Measurements from ENCODE around the gene SYT1. TPM values are rescaled to one million over a fixed set of nuclear protein-coding genes. Genes with fewer than 3 reads are reported as not detected.

Gene SYT1
- total RNA-seq, 6 donors from 2014 or later: 0.52 to 0.67 (median 0.59) TPM; not detected in 3

- DNase-seq (no peak), ATAC-seq (ENCODE audit: low FRiP score in 2 of 2) (no peak)
- 86 to 89% methylated on average over 1 of the region's 1 CpG for WGBS, 2 donors
- H3K27ac ChIP-seq: no peak overlapping the region
- H3K4me3 ChIP-seq: no peak overlapping the region
- TF ChIP-seq POLR2AphosphoS5 (IDR thresholded peaks at IDR 0.05) (no peak), CTCF (IDR thresholded peaks at IDR 0.05) (no peak), EP300 (IDR thresholded peaks at IDR 0.05) (no peak), POLR2A (IDR thresholded peaks at IDR 0.05) (no peak)
- H3K36me3 ChIP-seq: no peaks in the 10 kb centered on the region
- H3K27me3 ChIP-seq: no peaks in the 10 kb centered on the region
- H3K9me3 ChIP-seq: no peaks in the 10 kb centered on the region
- H3K4me1 ChIP-seq: peaks cover 0 to 10% (median 0%) of the 10 kb centered on the region in 4 donors
Observed at GRCh38 chr12:79421236-79421740, 556.7 kb downstream of the SYT1 start.

GRCh38 chr12:79422060-79422812 lies 557.7 kb downstream of the SYT1 start:
- Histone ChIP-seq H3K27me3 (no peaks in the 10 kb centered on the region), H3K4me3 (no peak overlapping the region), H3K9me3 (no peaks in the 10 kb centered on the region), H3K27ac (no peak overlapping the region), H3K4me1 (peaks cover 0 to 10% (median 0%) of the 10 kb centered on the region in 4 donors), H3K36me3 (no peaks in the 10 kb centered on the region)
- no peak for TF ChIP-seq POLR2A (IDR thresholded peaks at IDR 0.05)
- no peak for TF ChIP-seq POLR2AphosphoS5 (IDR thresholded peaks at IDR 0.05)
- no peak for TF ChIP-seq EP300 (IDR thresholded peaks at IDR 0.05)
- TF ChIP-seq CTCF (IDR thresholded peaks at IDR 0.05): no peak
- 74 to 83% methylated on average over 3 of the region's 3 CpGs for WGBS, 2 donors
- DNase-seq: no peak
- no peak for ATAC-seq (ENCODE audit: low FRiP score in 2 of 2)

- H3K36me3 ChIP-seq: no peaks in the 10 kb centered on the region
- ATAC-seq (ENCODE audit: low FRiP score in 2 of 2) (no peak), DNase-seq (no peak)
- H3K4me3 ChIP-seq: no peak overlapping the region
- 87 to 88% methylated on average over 3 of the region's 3 CpGs for WGBS, 2 donors
- H3K4me1 ChIP-seq: peaks cover 0 to 10% (median 0%) of the 10 kb centered on the region in 4 donors
- TF ChIP-seq POLR2A (IDR thresholded peaks at IDR 0.05): no peak
- TF ChIP-seq POLR2AphosphoS5 (IDR thresholded peaks at IDR 0.05): no peak
- TF ChIP-seq EP300 (IDR thresholded peaks at IDR 0.05): no peak
- H3K27ac ChIP-seq: no peak overlapping the region
- no peaks in the 10 kb centered on the region for H3K27me3 ChIP-seq
- no peaks in the 10 kb centered on the region for H3K9me3 ChIP-seq
Observed at GRCh38 chr12:79423560-79423959, 559.0 kb downstream of the SYT1 start.

- DNase-seq (no peak), ATAC-seq (ENCODE audit: low FRiP score in 2 of 2) (peak; percentile 43 to 72)
Observed at GRCh38 chr12:79424109-79424721, 559.6 kb downstream of the SYT1 start.

More at GRCh38 chr12:79424109-79424721, 559.6 kb downstream of the SYT1 start:
- TF ChIP-seq CTCF (IDR thresholded peaks at IDR 0.05) (no peak), POLR2AphosphoS5 (IDR thresholded peaks at IDR 0.05) (no peak), EP300 (IDR thresholded peaks at IDR 0.05) (no peak), POLR2A (IDR thresholded peaks at IDR 0.05) (no peak)
- Histone ChIP-seq H3K36me3 (no peaks in the 10 kb centered on the region), H3K27me3 (no peaks in the 10 kb centered on the region), H3K9me3 (no peaks in the 10 kb centered on the region), H3K4me1 (peaks cover 0 to 10% (median 0%) of the 10 kb centered on the region in 4 donors), H3K4me3 (no peak overlapping the region), H3K27ac (no peak overlapping the region)
- 76 to 78% methylated on average over 2 of the region's 2 CpGs for WGBS, 2 donors

Data from upper lobe of left lung (tissue), 6 donors.